ENCODE data around the gene STK10. TPM values are rescaled to one million over a fixed set of nuclear protein-coding genes. Genes with fewer than 3 reads are reported as not detected.

STK10 gene
- total RNA-seq, 1 donor, result 27.1 TPM

GRCh38 chr5:172219296-172219695, 31.3 kb upstream of the STK10 start:
- no peak for TF ChIP-seq CTCF (IDR thresholded peaks at IDR 0.05; ENCODE audit: extremely low read depth, low read depth, low read length)
- H3K36me3 ChIP-seq (ENCODE audit: insufficient read depth, low read length), result peaks cover 12% of the 10 kb centered on the region
- H2AFZ ChIP-seq (ENCODE audit: low read length), result no peak overlapping the region
- H4K20me1 ChIP-seq (ENCODE audit: insufficient read depth, low read length), result peaks cover 9% of the 10 kb centered on the region
- no peaks in the 10 kb centered on the region for H3K4me1 ChIP-seq (ENCODE audit: insufficient read depth, low read length)
- no peak overlapping the region for H3K27ac ChIP-seq (ENCODE audit: low read depth, low read length)
- H3K9me3 ChIP-seq (ENCODE audit: low read depth, low read length), result no peaks in the 10 kb centered on the region
- DNase-seq (ENCODE audit: insufficient read length, low spot score, missing footprints), result no peak
- H3K27me3 ChIP-seq (ENCODE audit: insufficient read depth, low read length), result no peaks in the 10 kb centered on the region
- H3K4me3 ChIP-seq (ENCODE audit: insufficient read depth, low read length), result no peak overlapping the region
- peaks cover 43% of the 10 kb centered on the region for H3K79me2 ChIP-seq (ENCODE audit: insufficient read depth, low read length)
- no peak overlapping the region for H3K4me2 ChIP-seq (ENCODE audit: insufficient read depth, low read length)

- TF ChIP-seq CTCF (IDR thresholded peaks at IDR 0.05; ENCODE audit: extremely low read depth, low read depth, low read length), result no peak
- no peak overlapping the region for H3K4me2 ChIP-seq (ENCODE audit: insufficient read depth, low read length)
- no peaks in the 10 kb centered on the region for H3K4me1 ChIP-seq (ENCODE audit: insufficient read depth, low read length)
- H2AFZ ChIP-seq (ENCODE audit: low read length), result no peak overlapping the region
- no peak overlapping the region for H3K4me3 ChIP-seq (ENCODE audit: insufficient read depth, low read length)
- peaks cover 9% of the 10 kb centered on the region for H4K20me1 ChIP-seq (ENCODE audit: insufficient read depth, low read length)
- H3K36me3 ChIP-seq (ENCODE audit: insufficient read depth, low read length), result peaks cover 22% of the 10 kb centered on the region
- peaks cover 42% of the 10 kb centered on the region for H3K79me2 ChIP-seq (ENCODE audit: insufficient read depth, low read length)
- no peak for DNase-seq (ENCODE audit: insufficient read length, low spot score, missing footprints)
- H3K27ac ChIP-seq (ENCODE audit: low read depth, low read length), result no peak overlapping the region
- H3K27me3 ChIP-seq (ENCODE audit: insufficient read depth, low read length), result no peaks in the 10 kb centered on the region
- H3K9me3 ChIP-seq (ENCODE audit: low read depth, low read length), result no peaks in the 10 kb centered on the region
These were observed 28.3 kb upstream of the STK10 start for GRCh38 chr5:172216345-172216744.

- no peaks in the 10 kb centered on the region for H3K4me1 ChIP-seq (ENCODE audit: insufficient read depth, low read length)
- no peak overlapping the region for H3K4me2 ChIP-seq (ENCODE audit: insufficient read depth, low read length)
- TF ChIP-seq CTCF (IDR thresholded peaks at IDR 0.05; ENCODE audit: extremely low read depth, low read depth, low read length), result no peak
- DNase-seq (ENCODE audit: insufficient read length, low spot score, missing footprints), result no peak
- peaks cover 6% of the 10 kb centered on the region for H4K20me1 ChIP-seq (ENCODE audit: insufficient read depth, low read length)
- H3K27ac ChIP-seq (ENCODE audit: low read depth, low read length), result no peak overlapping the region
- H3K4me3 ChIP-seq (ENCODE audit: insufficient read depth, low read length), result no peak overlapping the region
- no peaks in the 10 kb centered on the region for H3K27me3 ChIP-seq (ENCODE audit: insufficient read depth, low read length)
- peaks cover 16% of the 10 kb centered on the region for H3K36me3 ChIP-seq (ENCODE audit: insufficient read depth, low read length)
- H2AFZ ChIP-seq (ENCODE audit: low read length), result no peak overlapping the region
- H3K9me3 ChIP-seq (ENCODE audit: low read depth, low read length), result no peaks in the 10 kb centered on the region
- H3K79me2 ChIP-seq (ENCODE audit: insufficient read depth, low read length), result peaks cover 28% of the 10 kb centered on the region
These were observed 25.1 kb upstream of the STK10 start for GRCh38 chr5:172213126-172213525.

- Histone ChIP-seq H3K27ac (ENCODE audit: low read depth, low read length) (no peak overlapping the region), H3K4me1 (ENCODE audit: insufficient read depth, low read length) (no peaks in the 10 kb centered on the region), H3K9me3 (ENCODE audit: low read depth, low read length) (no peaks in the 10 kb centered on the region), H3K79me2 (ENCODE audit: insufficient read depth, low read length) (peaks cover 20% of the 10 kb centered on the region), H3K4me2 (ENCODE audit: insufficient read depth, low read length) (no peak overlapping the region), H4K20me1 (ENCODE audit: insufficient read depth, low read length) (peaks cover 8% of the 10 kb centered on the region), H2AFZ (ENCODE audit: low read length) (no peak overlapping the region), H3K27me3 (ENCODE audit: insufficient read depth, low read length) (no peaks in the 10 kb centered on the region), H3K36me3 (ENCODE audit: insufficient read depth, low read length) (peaks cover 16% of the 10 kb centered on the region), H3K4me3 (ENCODE audit: insufficient read depth, low read length) (no peak overlapping the region)
- DNase-seq (ENCODE audit: insufficient read length, low spot score, missing footprints), result no peak
- TF ChIP-seq CTCF (IDR thresholded peaks at IDR 0.05; ENCODE audit: extremely low read depth, low read depth, low read length), result no peak
These were observed 23.7 kb upstream of the STK10 start for GRCh38 chr5:172211676-172212075.
